ENCODE results near the gene SSTR5.

SSTR5 gene

GRCh38 chr16:1057252-1057932 lies 15.2 kb upstream of the SSTR5 start:
- no peak overlapping the region for H2AFZ ChIP-seq (ENCODE audit: low read length)
- TF ChIP-seq EZH2 (optimal IDR thresholded peaks at IDR 0.05; ENCODE audit: low read depth, low read length), result no peak
- TF ChIP-seq CTCF (IDR thresholded peaks at IDR 0.05; ENCODE audit: low read length), result peak; percentile 61
- peaks cover 90% of the 10 kb centered on the region for H3K27me3 ChIP-seq (replicated peaks; ENCODE audit: insufficient read depth, low read length)
- H3K9ac ChIP-seq (ENCODE audit: low read length), result no peak overlapping the region
- H3F3A ChIP-seq (ENCODE audit: insufficient read depth, low read length), result no peaks in the 10 kb centered on the region
- H3K36me3 ChIP-seq (replicated peaks; ENCODE audit: insufficient read depth, low read length), result no peaks in the 10 kb centered on the region
- H3K4me3 ChIP-seq (ENCODE audit: low read length), result no peak overlapping the region
- DNase-seq, result peak; percentile 25
- no peaks in the 10 kb centered on the region for H3K9me2 ChIP-seq (replicated peaks; ENCODE audit: insufficient read depth, low read length)
- H3K4me1 ChIP-seq (ENCODE audit: low read length), result no peaks in the 10 kb centered on the region
- no peaks in the 10 kb centered on the region for H4K20me1 ChIP-seq (ENCODE audit: insufficient read depth, low read length)
- H3K79me2 ChIP-seq (ENCODE audit: low read length), result no peaks in the 10 kb centered on the region
- H3K9me3 ChIP-seq (replicated peaks; ENCODE audit: insufficient read depth, low read length), result no peaks in the 10 kb centered on the region
- H3K27ac ChIP-seq (ENCODE audit: low read length), result no peak overlapping the region
- H3K4me2 ChIP-seq (ENCODE audit: low read depth, low read length), result no peak overlapping the region

- Histone ChIP-seq H3K36me3 (replicated peaks; ENCODE audit: insufficient read depth, low read length) (no peaks in the 10 kb centered on the region), H3K4me2 (ENCODE audit: low read depth, low read length) (no peak overlapping the region), H3K4me3 (ENCODE audit: low read length) (no peak overlapping the region), H3K79me2 (ENCODE audit: low read length) (no peaks in the 10 kb centered on the region), H2AFZ (ENCODE audit: low read length) (no peak overlapping the region), H3K9me2 (replicated peaks; ENCODE audit: insufficient read depth, low read length) (no peaks in the 10 kb centered on the region), H4K20me1 (ENCODE audit: insufficient read depth, low read length) (no peaks in the 10 kb centered on the region), H3K4me1 (ENCODE audit: low read length) (no peaks in the 10 kb centered on the region), H3K27me3 (replicated peaks; ENCODE audit: insufficient read depth, low read length) (peaks cover 90% of the 10 kb centered on the region), H3K27ac (ENCODE audit: low read length) (no peak overlapping the region), H3K9me3 (replicated peaks; ENCODE audit: insufficient read depth, low read length) (no peaks in the 10 kb centered on the region), H3K9ac (ENCODE audit: low read length) (no peak overlapping the region), H3F3A (ENCODE audit: insufficient read depth, low read length) (no peaks in the 10 kb centered on the region)
- no peak for TF ChIP-seq EZH2phosphoT487 (IDR thresholded peaks at IDR 0.05; ENCODE audit: low read length)
- TF ChIP-seq EZH2 (optimal IDR thresholded peaks at IDR 0.05; ENCODE audit: low read depth, low read length), result no peak
- no peak for TF ChIP-seq CTCF (IDR thresholded peaks at IDR 0.05; ENCODE audit: low read length)
- no peak for DNase-seq
Measured at GRCh38 chr16:1058216-1058615, 14.3 kb upstream of the SSTR5 start.

GRCh38 chr16:1059310-1059709 lies 13.2 kb upstream of the SSTR5 start:
- Histone ChIP-seq H3K9me3 (replicated peaks; ENCODE audit: insufficient read depth, low read length) (no peaks in the 10 kb centered on the region), H3K4me3 (ENCODE audit: low read length) (no peak overlapping the region), H2AFZ (ENCODE audit: low read length) (no peak overlapping the region), H3K9me2 (replicated peaks; ENCODE audit: insufficient read depth, low read length) (no peaks in the 10 kb centered on the region), H3K4me1 (ENCODE audit: low read length) (no peaks in the 10 kb centered on the region), H3K4me2 (ENCODE audit: low read depth, low read length) (no peak overlapping the region), H3F3A (ENCODE audit: insufficient read depth, low read length) (no peaks in the 10 kb centered on the region), H3K9ac (ENCODE audit: low read length) (no peak overlapping the region), H4K20me1 (ENCODE audit: insufficient read depth, low read length) (no peaks in the 10 kb centered on the region), H3K27ac (ENCODE audit: low read length) (no peak overlapping the region), H3K27me3 (replicated peaks; ENCODE audit: insufficient read depth, low read length) (peaks cover 90% of the 10 kb centered on the region), H3K36me3 (replicated peaks; ENCODE audit: insufficient read depth, low read length) (no peaks in the 10 kb centered on the region), H3K79me2 (ENCODE audit: low read length) (no peaks in the 10 kb centered on the region)
- no peak for DNase-seq
- no peak for TF ChIP-seq CTCF (IDR thresholded peaks at IDR 0.05; ENCODE audit: low read length)
- TF ChIP-seq EZH2 (optimal IDR thresholded peaks at IDR 0.05; ENCODE audit: low read depth, low read length), result no peak
- TF ChIP-seq EZH2phosphoT487 (IDR thresholded peaks at IDR 0.05; ENCODE audit: low read length), result no peak
